ENCODE measurements around the gene PPP3R1.
A peak's percentile ranks its signal among the peaks of the same experiment; 100 is the strongest.

Gene PPP3R1

GRCh38 chr2:68235090-68235489, 17.2 kb downstream of the PPP3R1 start:
- no peak for DNase-seq (ENCODE audit: low read depth in 4 of 4, low spot score in 1 of 4)

- DNase-seq (ENCODE audit: low read depth in 4 of 4, low spot score in 1 of 4), result no peak
Measured at GRCh38 chr2:68234405-68234804, 17.9 kb downstream of the PPP3R1 start.

GRCh38 chr2:68231061-68231372, 21.3 kb downstream of the PPP3R1 start:
- no peak for DNase-seq (ENCODE audit: low read depth in 4 of 4, low spot score in 1 of 4)

- DNase-seq (ENCODE audit: low read depth in 4 of 4, low spot score in 1 of 4), result no peak
Measured at GRCh38 chr2:68230241-68231060, 21.9 kb downstream of the PPP3R1 start.

GRCh38 chr2:68226794-68227193, 25.5 kb downstream of the PPP3R1 start:
- DNase-seq (ENCODE audit: low read depth in 4 of 4, low spot score in 1 of 4), result no peak

- DNase-seq (ENCODE audit: low read depth in 4 of 4, low spot score in 1 of 4), result no peak
Measured at GRCh38 chr2:68225119-68225632, 27.2 kb downstream of the PPP3R1 start.

- no peak for DNase-seq (ENCODE audit: low read depth in 4 of 4, low spot score in 1 of 4)
Measured at GRCh38 chr2:68223419-68223818, 28.9 kb downstream of the PPP3R1 start.

- no peak for DNase-seq (ENCODE audit: low read depth in 4 of 4, low spot score in 1 of 4)
Measured at GRCh38 chr2:68222287-68222686, 30.0 kb downstream of the PPP3R1 start.

GRCh38 chr2:68218343-68218901, 33.9 kb downstream of the PPP3R1 start:
- no peak for DNase-seq (ENCODE audit: low read depth in 4 of 4, low spot score in 1 of 4)

GRCh38 chr2:68217729-68218128, 34.6 kb downstream of the PPP3R1 start:
- DNase-seq (ENCODE audit: low read depth in 4 of 4, low spot score in 1 of 4), result no peak

GRCh38 chr2:68216454-68217310, 35.6 kb downstream of the PPP3R1 start:
- DNase-seq (ENCODE audit: low read depth in 4 of 4, low spot score in 1 of 4), result no peak

GRCh38 chr2:68214381-68214780, 38.0 kb downstream of the PPP3R1 start:
- DNase-seq (ENCODE audit: low read depth in 4 of 4, low spot score in 1 of 4), result no peak

- DNase-seq (ENCODE audit: low read depth in 4 of 4, low spot score in 1 of 4), result no peak
Measured at GRCh38 chr2:68206793-68207192, 45.5 kb downstream of the PPP3R1 start.

GRCh38 chr2:68203587-68203986, 48.7 kb downstream of the PPP3R1 start:
- DNase-seq (ENCODE audit: low read depth in 4 of 4, low spot score in 1 of 4), result no peak

- no peak for DNase-seq (ENCODE audit: low read depth in 4 of 4, low spot score in 1 of 4)
Measured at GRCh38 chr2:68200157-68200787, 52.1 kb downstream of the PPP3R1 start.

- DNase-seq (ENCODE audit: low read depth in 4 of 4, low spot score in 1 of 4), result peak in 2 of 4 experiments; percentile 5 to 28
Measured at GRCh38 chr2:68196120-68196716, 56.1 kb downstream of the PPP3R1 start.

- DNase-seq (ENCODE audit: low read depth in 4 of 4, low spot score in 1 of 4), result no peak
Measured at GRCh38 chr2:68195096-68195495, 57.2 kb downstream of the PPP3R1 start.

- DNase-seq (ENCODE audit: low read depth in 4 of 4, low spot score in 1 of 4), result no peak
Measured at GRCh38 chr2:68193787-68194372, 58.5 kb downstream of the PPP3R1 start.

GRCh38 chr2:68193144-68193543, 59.2 kb downstream of the PPP3R1 start:
- DNase-seq (ENCODE audit: low read depth in 4 of 4, low spot score in 1 of 4), result no peak

GRCh38 chr2:68190991-68191731, 61.2 kb downstream of the PPP3R1 start:
- no peak for DNase-seq (ENCODE audit: low read depth in 4 of 4, low spot score in 1 of 4)
